Activated CD4-positive, alpha-beta T cell treated with anti-CD3 and anti-CD28 coated beads, Interleukin-2, amount 50 U/mL, for 1 hour (primary cell): ENCODE measurements around the gene CHN1.

Source experiments
- DNase-seq: peaks from one replicate; pipeline ENCODE4 v3.0.0-alpha.2; 2020

Gene CHN1, protein sequence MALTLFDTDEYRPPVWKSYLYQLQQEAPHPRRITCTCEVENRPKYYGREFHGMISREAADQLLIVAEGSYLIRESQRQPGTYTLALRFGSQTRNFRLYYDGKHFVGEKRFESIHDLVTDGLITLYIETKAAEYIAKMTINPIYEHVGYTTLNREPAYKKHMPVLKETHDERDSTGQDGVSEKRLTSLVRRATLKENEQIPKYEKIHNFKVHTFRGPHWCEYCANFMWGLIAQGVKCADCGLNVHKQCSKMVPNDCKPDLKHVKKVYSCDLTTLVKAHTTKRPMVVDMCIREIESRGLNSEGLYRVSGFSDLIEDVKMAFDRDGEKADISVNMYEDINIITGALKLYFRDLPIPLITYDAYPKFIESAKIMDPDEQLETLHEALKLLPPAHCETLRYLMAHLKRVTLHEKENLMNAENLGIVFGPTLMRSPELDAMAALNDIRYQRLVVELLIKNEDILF

DNA sequence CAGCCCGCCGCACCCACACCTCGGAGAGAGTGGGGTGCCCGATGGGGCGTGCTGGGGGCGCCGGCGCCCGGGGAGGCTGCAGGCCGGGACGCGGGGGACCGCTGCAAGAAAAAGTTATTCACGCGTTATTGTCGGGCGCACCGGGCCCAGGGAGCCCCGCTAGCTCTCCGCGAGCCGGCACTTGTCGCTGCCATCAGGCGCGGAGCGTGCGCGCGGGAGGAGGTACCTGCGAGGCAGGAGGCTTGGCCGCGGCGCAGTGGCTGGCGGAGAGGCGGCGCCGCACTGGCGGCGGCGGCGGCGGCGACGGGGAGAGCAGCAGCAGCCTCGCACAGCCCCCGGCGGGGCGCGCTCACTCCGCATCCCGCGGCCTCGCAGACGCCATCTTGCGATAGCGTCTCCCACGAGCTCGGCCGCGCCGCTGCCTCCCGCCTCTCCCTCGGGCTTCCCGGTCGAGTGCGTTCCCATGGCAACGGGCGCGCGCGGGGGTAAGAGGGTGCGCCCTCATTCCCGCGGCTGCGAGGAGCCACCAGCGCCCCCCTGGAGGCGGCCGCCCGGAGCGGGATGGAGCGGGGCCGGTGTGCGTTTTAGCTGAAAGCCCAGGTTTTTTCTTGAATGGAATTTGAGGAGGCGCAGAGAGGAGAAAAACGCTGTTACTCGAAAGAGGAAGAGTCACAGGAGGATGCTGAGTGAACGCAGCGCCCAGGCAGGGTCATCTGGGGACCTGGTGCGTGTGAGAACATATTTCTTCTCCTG, at the start of gene CHN1:
TSS of gene CHN1 (minus strand) at position 402 of the 753 bp plus-strand sequence. CDS start 469 bp downstream, outside the sequence.
- peak; percentile 69 for DNase-seq

DNA sequence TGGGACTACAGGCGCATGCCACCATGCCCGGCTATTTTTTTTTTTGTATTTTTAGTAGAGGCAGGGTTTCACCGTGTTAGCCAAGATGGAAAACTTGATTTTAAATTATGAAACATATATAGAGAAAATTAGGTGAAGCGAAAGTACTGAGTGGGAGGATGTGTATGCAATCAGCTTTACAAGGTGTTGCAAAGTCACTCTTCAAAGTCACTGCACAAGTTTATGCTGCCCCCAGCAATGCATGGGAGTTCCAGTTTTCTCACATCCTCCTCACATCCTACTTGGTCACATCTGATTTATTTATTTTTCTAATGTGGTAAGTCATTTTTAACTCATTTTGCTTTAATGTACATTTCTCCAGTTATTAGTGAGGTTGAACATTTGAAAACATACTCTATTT, 49.2 kb upstream of the CHN1 start:
- DNase-seq: no peak

DNA sequence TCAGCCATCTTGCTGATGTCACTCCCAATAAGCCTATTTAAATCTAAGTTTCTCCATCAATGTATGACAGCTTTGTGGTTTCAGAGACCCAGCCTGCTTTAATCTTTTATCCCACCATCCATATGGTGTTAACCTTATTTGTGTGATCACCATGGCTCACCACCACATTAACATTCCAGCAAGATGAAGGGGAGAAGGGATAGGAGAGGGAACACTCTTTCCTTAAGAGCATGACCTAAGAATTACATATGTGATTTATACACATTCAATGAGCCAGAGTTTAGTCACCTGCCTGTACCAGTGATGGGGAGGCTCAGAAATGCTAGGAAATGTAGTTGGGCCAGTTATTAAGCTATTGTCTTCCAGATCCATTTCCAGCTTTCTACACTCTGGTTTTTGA, 44.5 kb upstream of the CHN1 start:
- no peak for DNase-seq

DNA sequence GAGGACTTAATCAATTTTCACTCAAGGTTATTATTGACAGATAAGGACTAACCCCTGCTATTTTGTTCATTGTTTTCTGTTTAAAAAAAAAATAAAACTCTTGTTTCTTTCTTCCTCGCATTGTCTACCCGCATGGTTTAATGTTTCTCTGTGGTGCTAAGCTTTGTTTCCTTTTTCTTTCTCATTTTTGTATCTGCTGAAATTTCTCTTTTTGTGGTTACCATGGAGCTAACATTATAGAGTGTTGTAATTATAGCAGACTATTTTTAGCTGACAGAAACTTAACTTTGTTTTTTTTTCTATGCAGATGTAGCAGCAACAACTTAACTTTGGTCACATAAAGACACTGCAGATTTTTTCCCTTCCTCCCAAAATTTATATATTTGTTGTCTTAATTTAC, 43.1 kb upstream of the CHN1 start:
- no peak for DNase-seq

DNA sequence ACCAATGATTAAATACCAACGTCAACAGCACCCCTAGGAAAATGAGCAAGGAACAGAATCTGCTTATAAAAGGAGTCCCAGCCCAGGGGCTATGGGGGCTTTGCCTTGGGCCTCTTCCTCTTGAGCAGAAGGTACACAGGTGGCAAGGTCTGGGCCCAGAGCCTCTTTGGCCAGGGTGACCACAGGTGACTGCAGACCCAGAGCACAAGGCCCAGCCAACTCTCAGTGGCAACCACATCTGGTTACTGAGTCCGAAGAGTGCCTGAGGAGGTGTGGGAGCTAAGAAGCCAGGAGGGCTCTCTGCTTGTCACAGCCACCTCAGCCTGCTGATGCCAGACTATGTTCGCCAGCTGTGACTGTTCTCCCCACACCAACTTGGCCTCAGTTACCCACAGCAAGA, 34.3 kb upstream of the CHN1 start:
- no peak for DNase-seq

DNA sequence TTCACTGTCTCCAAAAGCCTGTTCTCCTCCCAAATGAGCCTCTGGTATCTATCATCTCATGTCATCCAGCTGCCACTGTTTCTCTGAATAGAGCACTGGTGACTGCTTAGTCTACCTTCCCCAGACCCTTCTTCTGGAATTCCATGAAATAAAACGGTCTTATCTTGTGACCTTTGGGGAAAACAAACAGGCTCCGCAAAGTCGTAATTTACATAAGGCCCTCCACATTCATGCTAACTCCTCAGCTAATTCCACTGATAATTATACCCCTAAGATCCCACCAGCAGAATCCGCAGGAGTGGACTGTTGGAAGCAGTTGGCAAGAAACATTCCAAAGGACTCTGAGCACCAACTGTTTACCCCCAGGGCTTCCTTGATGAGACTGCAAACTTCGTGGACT, 33.9 kb upstream of the CHN1 start:
- DNase-seq: no peak

DNA sequence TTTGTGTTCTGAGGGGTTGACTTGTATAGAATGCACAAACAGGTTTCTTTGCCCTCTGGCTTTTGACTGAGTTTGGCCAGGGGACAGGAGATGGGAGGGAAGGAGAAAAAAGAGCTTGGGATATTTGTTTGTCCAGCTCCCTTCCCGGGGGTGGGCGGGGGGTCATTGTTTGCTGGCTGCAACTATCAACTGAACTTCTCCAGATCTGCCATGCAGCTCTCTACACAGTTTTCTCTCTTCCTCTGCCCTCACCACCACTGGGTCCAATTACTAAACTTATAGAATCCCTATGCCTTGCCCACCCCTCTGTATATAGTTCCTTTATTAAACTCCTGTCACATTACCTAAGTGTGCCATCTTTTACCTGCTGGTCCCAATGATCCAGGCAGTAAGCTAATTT, 32.8 kb upstream of the CHN1 start:
- no peak for DNase-seq

DNA sequence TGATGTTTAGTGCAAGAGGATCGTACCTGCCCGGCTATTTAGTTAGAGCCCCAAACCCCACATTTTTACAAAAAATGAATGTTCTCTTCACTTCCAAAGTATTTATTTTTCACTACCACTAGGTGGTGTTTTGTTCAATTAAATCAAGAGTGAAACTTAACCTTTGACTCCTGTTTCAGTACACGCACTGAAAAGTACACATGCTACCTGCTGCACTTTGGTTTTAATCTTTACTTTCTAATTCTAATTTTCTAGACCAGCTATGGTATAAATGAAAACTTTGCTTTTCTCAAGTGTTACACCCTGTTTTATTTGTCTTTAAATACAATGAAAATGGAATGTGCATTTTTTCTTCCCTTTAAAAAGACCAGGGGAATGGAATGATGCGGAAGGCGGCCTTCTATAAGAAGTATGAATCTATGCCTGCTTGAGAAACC, 31.4 kb upstream of the CHN1 start:
- no peak for DNase-seq

DNA sequence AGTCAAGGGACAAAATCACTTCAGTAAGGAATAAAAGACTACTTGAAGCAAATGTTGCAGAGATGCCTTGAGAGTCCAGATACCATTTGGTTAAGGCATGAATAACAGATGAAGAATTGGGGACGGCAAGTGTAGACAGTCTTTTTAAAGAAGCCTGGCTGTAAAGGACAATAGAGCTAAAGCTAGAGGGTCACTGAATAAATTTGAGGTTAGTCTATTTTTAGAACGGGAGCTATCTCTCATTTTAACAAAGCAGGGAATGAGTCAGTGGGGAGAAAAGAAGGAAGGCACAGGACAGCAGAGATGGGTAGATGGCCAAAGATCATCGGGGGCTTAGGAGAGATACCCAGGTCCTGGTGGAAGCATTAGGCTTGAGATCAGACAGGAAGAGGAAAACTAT, 30.6 kb upstream of the CHN1 start:
- no peak for DNase-seq

DNA sequence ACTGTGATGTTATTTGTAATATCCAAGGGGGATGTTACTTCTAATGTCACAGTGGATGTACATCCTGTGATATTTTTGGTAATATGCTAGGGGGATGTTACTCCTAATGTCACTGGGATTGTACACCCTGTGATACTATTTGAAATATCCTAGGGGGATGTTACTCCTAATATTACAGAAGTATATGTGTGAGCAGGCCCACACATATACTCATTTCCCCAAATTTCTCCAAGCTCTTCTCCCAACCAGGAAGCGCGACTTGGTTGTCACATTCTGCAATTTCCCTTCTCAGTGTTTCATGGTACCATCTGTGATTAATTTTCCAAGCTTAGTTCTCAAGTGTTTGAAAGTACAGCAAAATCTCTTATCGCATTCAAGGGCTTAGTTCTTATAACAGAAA, 29.5 kb upstream of the CHN1 start:
- DNase-seq: no peak

DNA sequence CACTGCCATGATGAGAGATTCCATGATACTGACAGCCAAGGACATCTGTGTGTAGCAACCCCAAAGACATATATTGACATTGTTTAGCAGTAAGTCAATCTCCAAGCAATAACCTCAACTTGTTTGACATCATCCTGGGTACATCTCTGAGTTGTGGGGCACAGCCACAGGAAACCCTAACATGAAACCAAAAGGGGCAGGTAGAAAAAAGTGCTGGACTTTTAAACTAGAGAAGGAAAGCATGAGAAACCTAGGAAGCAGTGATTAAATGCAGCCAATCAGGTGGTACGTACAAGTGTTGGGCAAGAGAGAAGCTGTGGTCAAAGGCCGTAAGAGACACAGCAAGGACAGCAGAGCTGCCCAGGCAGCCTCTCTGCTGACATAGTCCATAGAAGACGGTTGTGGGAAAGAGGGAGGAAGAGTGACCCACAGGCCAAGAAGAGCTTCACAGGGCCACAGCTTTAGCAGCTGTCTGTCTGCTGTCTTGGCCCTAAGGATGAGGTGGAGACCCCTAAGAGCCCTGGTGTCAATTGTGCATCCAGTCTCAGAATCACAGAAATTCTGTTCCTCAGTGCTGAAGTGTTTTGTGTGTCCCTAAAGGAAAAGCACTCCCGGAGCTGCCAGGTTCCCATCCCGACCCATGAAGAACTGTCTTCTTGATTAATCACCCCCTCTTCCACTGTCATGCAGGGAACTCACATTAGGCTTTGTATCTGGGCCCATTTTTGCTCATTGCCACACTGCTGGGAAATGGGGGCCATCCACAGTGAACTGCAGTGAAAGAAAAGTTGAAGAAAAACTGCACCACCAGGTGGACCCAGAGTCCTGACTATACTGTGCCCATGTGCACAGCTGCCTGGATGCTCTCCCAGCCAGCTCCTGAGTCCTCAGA, 25.4 kb upstream of the CHN1 start:
- DNase-seq: no peak

DNA sequence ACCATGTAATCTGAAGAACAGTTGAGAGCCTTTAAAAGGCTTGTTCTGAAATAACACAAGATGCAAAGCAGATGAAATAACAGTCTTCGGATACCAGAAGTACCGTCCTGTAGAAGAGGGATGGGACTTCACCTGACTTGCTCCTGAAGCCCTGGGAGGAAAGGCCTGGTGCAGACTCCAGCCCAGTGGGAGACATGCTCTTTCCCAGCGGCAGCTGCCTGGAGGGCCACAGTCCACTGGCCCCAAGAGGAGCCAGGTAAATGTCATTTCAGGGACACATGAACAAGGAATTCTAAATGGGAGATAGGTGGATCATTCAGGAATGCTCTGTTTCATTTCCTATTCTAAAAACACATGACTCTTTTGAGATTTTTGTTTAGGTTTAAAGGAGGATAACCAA, 22.6 kb upstream of the CHN1 start:
- no peak for DNase-seq

DNA sequence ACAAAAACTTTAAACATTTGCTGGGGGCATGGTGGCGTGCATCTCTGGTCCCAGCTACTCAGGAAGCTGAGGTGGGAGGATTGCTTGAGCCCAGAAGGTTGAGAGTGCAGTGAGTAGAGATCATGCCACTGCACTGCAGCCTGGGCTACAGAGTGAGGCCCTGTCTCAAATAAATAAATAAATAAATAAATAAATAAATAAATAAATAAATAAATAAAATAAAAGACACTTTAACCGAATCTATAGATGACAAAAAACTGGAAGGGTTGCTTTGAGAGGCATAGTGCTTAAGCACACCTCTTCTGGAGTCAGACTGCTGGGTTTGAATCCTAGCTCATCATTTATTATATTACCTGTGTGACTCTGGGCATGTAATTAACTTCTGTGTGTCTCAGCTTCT, 21.2 kb upstream of the CHN1 start:
- DNase-seq: no peak

DNA sequence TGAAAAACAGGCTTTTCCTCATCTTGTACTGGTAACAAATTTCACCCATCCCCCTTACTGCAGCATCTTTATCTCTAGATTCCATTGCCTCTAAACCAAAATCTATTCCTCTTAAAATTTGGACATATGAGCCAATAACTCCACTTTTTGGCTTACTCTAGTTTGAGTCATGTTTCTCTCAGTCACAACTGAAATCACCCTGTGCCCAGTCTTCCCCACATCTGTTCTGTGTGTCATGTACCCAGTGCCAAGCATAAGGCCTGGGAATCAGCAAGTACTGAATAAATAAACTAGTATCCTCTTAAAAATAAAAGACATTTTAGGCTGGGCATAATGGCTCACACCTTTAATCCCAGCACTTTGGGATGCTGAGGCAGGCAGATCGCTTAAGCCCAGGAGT, 20.8 kb upstream of the CHN1 start:
- no peak for DNase-seq

DNA sequence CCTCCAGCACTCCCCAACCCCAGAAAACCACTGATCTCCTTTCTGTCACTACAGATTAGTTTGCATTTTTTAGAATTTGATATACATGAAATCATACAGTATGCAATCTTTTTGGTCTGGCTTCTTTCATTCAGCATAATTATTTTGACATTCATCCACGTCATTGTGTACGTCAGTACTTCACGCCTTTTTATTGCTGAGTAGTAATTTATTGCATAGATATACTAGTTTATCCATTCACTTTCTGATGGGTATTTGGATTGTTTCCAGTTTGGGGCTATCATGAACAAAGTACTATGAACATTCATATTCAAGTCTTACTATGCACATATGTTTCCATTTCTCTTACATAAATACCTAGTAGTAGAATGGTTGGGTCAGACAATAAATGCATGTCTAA, 20.1 kb upstream of the CHN1 start:
- DNase-seq: no peak

DNA sequence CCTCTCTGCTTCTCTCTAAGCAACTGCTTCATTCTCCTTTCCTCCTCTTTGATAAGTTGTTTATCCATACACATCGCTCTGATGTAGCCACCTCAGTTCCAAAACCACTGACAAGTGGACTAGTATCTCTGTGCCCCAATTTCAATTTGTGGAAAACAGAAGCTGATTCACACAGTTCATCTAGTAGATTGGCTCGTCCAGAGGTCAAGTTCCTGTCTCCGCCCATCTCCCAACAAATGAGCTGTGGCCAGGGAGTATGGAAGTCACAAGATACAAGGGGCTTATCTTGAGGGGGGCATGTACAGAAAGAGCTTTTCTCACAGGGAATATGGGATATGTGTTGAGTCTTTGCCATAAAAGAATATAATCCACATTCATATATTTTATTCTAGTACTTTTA, 17.7 kb upstream of the CHN1 start:
- no peak for DNase-seq

DNA sequence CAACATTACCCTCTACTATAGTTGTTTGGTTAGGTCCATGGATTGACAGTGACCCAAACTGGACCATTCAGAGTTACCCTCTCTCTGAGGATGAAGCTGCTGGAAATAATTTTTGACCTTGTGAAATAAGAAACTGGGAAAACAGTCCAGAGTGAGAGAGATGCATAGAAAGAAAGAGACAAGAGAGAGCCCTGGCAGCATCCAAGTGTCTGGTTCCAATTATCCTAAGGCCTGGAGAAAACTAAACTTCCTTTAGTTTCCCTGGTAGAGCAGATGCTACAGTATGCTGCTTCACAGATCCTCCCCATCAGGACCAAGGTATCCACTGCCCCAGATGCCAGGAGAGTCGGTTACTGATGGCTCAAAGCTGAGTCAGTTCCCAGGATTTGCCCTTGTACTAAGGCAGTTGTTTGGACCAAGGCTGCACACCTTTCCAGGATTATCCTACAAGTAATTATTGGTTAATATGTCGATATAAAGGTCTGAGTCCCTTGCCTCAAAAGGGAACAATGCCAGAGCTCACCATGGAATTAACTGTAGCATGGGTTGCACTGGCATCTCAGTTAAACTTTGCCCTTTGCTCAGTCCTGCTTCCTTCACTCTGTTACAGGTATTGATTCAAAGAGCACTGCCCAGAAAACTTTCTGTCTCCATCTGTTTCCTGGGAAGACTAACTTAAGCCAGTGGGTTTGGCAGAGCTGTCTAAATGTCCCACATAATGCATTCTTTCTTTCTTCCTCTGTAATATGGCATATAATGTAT, 14.6 kb upstream of the CHN1 start:
- no peak for DNase-seq

DNA sequence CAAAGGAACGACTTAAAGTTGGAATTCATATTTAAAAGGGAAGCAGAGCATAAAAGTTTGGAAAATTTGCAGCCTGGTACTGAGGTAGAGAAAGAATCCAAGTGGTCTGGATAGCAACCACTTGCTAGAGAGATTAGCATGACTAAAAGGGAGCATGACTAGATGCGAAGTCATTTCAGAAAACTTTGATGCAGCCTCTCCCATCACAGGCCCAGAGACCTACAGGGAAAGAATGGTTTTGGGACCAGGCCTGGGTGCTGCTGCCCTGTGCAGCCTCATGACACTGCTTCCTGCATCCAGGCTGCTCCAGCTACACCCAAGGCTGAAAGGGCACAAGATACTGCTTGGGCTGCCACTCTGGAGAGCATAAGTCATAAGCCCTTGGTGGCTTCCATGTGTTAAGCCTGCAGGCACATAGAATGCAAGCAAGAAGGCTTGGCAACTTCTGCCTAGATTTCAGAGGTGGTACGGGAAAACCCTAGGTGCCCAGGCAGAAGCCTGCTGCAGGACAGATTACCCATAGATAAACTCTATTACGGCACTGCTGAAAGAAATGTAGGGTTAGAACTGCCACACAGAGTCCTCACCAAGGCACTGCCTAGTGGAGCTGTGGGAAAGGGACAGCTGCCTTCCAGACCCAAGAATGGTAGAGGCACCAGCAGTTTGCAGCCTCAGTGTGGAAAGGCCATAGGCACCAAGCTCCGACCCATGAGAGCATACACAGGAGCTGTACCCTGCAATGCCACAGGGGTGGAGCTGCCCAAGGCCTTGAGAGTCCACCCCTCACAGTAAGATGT, 12.6 kb upstream of the CHN1 start:
- no peak for DNase-seq

DNA sequence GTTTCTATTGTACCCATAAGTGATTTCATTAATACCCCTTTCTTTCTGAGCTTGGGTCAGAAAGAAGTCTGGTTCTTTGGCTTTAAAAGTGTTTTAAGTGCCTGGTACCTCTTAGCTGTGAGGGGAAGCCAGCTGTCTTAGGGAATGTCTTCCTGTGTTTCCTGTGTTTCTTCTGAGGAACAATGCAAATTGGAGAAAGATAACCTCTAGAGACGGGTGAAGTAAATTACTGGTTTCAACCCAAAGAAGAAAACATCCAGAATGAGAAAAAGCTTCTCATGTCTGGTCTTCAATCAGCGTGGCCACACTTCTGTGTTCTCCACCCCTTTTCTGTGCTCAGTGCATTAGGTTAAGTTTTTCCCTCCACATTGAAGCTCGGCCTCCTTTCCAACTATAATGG, 10.2 kb upstream of the CHN1 start:
- DNase-seq: no peak

DNA sequence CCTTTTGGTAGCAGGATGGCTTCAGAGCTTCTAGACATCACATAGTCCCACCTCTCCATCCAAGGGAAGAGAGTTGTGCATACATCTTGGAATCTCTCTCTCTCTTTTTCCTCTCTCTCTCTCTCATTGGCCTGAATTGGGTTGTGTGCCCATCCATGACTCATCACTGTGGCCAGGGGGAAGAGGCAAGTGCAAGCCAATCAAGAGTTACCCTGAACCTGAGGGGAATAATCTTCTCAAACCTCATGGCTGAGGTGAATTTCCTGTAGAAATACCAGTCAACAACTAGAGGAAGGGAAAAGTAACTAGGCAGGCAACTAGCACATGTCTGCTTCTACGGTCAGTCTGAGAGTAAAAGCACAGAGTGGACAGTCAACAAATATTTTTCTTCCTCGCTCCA, 7.3 kb upstream of the CHN1 start:
- no peak for DNase-seq

DNA sequence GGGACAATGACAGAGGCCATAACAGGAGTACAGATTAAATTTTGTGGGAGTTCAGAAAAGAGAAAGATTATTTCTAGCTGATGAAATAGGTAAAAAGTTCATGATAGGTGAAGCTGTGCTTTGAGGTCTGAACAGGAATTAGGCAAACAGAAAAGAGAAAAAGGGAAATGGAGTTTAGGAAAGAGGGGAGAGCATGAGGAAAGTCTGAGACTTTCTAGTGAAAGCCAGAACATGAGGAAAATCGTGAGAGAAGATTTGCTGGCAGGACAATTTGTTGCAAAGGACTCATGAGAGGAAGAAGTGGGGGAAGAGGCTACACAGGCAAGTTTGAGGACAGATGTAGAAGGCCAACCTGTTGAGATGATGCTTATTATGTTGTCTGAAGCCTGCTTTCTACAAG, 6.3 kb upstream of the CHN1 start:
- DNase-seq: no peak

DNA sequence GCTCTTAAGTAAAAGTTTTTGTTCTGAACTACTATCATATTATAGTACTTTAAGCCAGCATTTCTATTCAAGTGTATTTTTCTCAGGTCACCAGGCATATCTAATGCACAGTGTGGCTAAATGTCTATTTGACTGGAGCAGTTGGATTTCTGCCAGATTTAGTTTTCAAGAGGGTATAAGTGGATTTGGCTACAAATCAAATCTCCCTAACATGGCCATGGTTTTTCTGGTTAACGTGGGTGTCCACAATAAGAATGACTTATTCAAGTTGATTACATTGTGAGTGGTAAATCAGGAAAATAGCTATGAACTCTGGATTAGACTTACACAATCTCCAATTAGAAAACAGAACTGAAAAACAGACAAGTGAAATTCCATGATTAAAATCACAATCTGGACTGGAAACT, 5.7 kb upstream of the CHN1 start:
- DNase-seq: no peak
